Activated naive CD8-positive, alpha-beta T cell treated with anti-CD3 and anti-CD28 coated beads, Interleukin-2, amount 10 ng/mL, durations not matched to agents 7 days and 5 days (primary cell): Measurements from ENCODE around the gene INHBC. TPM values are rescaled to one million over a fixed set of nuclear protein-coding genes. Genes with fewer than 3 reads are reported as not detected.
"Not testable (repeated sequence)": the region's sequence is repeated elsewhere in the genome, so short reads cannot be mapped to it uniquely, and the experiment has no call there.

Source experiments
- ATAC-seq: fragments of 150-1000 bp; cut with Tn5 transposase; one replicate; pipeline ENCODE4 v1.10.0; 2021; ENCODE audit warnings: low read depth, moderate library complexity
- POLR2A ChIA-PET: fragments of 350-600 bp; sonication (Branson Sonifier 250); formaldehyde crosslinking; loops from one replicate; lab custom pipeline; 2021; ENCODE audit warnings: antibody characterized with exemption; lab: Charles Lee
- DNase-seq: peaks from one replicate; pipeline ENCODE4 v3.0.0; 2021
- H3K27ac Mint-ChIP-seq: one replicate; pipeline ENCODE4 v1.8.0; 2022; ENCODE audit warnings: mild to moderate bottlenecking, mixed read lengths
- H3K27me3 Mint-ChIP-seq: one replicate; pipeline ENCODE4 v1.8.0; 2022; ENCODE audit warnings: mild to moderate bottlenecking, moderate library complexity, mixed read lengths
- H3K36me3 Mint-ChIP-seq: one replicate; pipeline ENCODE4 v1.8.0; 2021; ENCODE audit warnings: mild to moderate bottlenecking, mixed read lengths
- H3K4me1 Mint-ChIP-seq: one replicate; pipeline ENCODE4 v1.8.0; 2021; ENCODE audit warnings: mixed read lengths
- H3K4me3 Mint-ChIP-seq: one replicate; pipeline ENCODE4 v1.8.0; 2022; ENCODE audit warnings: mild to moderate bottlenecking, moderate library complexity, mixed read lengths
- H3K9me3 Mint-ChIP-seq: one replicate; pipeline ENCODE4 v1.8.0; 2021; ENCODE audit warnings: mixed read lengths
- total RNA-seq, 2 experiments: library from RNA; stranded (reverse); gene quantifications; one replicate each; pipeline ENCODE4 v1.2.3, GENCODE V29; 2021

INHBC gene, protein sequence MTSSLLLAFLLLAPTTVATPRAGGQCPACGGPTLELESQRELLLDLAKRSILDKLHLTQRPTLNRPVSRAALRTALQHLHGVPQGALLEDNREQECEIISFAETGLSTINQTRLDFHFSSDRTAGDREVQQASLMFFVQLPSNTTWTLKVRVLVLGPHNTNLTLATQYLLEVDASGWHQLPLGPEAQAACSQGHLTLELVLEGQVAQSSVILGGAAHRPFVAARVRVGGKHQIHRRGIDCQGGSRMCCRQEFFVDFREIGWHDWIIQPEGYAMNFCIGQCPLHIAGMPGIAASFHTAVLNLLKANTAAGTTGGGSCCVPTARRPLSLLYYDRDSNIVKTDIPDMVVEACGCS
- total RNA-seq: under 1 TPM in 1 of 2 experiments, not detected in 1; 0.14 TPM

DNA sequence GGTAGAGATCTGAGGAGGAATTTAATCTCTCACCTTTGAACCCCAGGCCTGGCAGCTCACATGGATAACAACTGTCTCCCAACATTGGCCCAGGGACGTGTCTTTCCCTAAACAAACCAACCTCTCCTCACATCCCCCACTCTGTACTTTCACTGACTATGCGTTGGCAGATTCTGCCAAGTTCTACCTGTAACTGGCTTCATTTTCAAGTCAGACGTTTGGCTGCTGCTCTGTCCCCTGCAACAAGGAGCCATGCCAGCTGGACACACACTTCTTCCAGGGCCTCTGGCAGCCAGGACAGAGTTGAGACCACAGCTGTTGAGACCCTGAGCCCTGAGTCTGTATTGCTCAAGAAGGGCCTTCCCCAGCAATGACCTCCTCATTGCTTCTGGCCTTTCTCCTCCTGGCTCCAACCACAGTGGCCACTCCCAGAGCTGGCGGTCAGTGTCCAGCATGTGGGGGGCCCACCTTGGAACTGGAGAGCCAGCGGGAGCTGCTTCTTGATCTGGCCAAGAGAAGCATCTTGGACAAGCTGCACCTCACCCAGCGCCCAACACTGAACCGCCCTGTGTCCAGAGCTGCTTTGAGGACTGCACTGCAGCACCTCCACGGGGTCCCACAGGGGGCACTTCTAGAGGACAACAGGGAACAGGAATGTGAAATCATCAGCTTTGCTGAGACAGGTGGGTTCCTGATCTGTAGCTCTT, at the start of gene INHBC:
Gene INHBC (plus strand): TSS at position 268 of the 707 bp plus-strand sequence. CDS start 103 bp downstream, at position 371.
- DNase-seq (no peak), ATAC-seq (no peak)
- Mint-ChIP-seq H3K9me3 (no peaks in the 10 kb centered on the region), H3K27ac (peak within 1 kb of the TSS; percentile 96), H3K4me1 (peaks cover 22% of the 10 kb centered on the region), H3K4me3 (peak within 1 kb of the TSS; percentile 86), H3K36me3 (peaks cover 1% of the 10 kb centered on the region), H3K27me3 (peaks cover 3% of the 10 kb centered on the region)
- POLR2A ChIA-PET: interaction anchor here (0.6 to 1.6 kb wide), 4 partner anchors 14 to 24 kb away, joined by 3 to 8 read pairs (median 6); no protein-coding TSS in a partner anchor

GRCh38 chr12:57385586-57385985, 49.0 kb upstream of the INHBC start:
- POLR2A ChIA-PET: no interaction called here
- Mint-ChIP-seq H3K27ac (no peak overlapping the region), H3K4me3 (no peak overlapping the region), H3K9me3 (no peaks in the 10 kb centered on the region), H3K27me3 (no peaks in the 10 kb centered on the region), H3K36me3 (peaks cover 16% of the 10 kb centered on the region), H3K4me1 (no peaks in the 10 kb centered on the region)
- ATAC-seq (no peak), DNase-seq (no peak)

- peaks cover 15% of the 10 kb centered on the region for H3K36me3 Mint-ChIP-seq
- H3K4me3 Mint-ChIP-seq: no peak overlapping the region
- no peaks in the 10 kb centered on the region for H3K27me3 Mint-ChIP-seq
- H3K27ac Mint-ChIP-seq: no peak overlapping the region
- H3K9me3 Mint-ChIP-seq: no peaks in the 10 kb centered on the region
- DNase-seq: no peak
- no peak for ATAC-seq
- POLR2A ChIA-PET: no interaction called here
- H3K4me1 Mint-ChIP-seq: no peaks in the 10 kb centered on the region
These were observed 48.3 kb upstream of the INHBC start for GRCh38 chr12:57386187-57386720.

DNA sequence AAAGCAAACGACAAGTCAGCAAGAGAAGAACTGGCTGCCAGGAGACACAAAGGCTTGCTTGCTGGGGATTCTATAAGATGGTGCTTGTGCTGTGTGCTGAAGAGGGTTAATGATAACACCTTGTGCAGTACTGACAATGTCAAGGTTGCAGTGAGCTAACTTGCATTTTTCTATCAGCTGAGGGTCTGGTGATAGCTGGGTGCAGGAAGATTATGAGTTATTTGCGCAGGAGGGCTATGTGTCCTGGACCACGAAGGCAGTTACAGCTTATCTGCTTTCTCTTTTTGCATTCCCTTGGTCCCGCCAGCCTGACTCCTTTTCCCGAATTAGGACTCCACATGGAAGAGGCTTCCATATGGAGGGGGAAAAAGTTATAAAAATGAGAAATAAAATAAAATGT, 46.2 kb upstream of the INHBC start:
- Mint-ChIP-seq H3K4me1 (no peaks in the 10 kb centered on the region), H3K36me3 (peaks cover 20% of the 10 kb centered on the region), H3K4me3 (no peak overlapping the region), H3K27me3 (no peaks in the 10 kb centered on the region), H3K27ac (no peak overlapping the region), H3K9me3 (no peaks in the 10 kb centered on the region)
- ATAC-seq (no peak), DNase-seq (no peak)
- POLR2A ChIA-PET: no interaction called here

- POLR2A ChIA-PET: no interaction called here
- DNase-seq (no peak), ATAC-seq (no peak)
- no peak overlapping the region for H3K4me3 Mint-ChIP-seq
- H3K36me3 Mint-ChIP-seq: peaks cover 23% of the 10 kb centered on the region
- no peak overlapping the region for H3K27ac Mint-ChIP-seq
- no peaks in the 10 kb centered on the region for H3K9me3 Mint-ChIP-seq
- H3K4me1 Mint-ChIP-seq: no peaks in the 10 kb centered on the region
- no peaks in the 10 kb centered on the region for H3K27me3 Mint-ChIP-seq
These were observed 45.6 kb upstream of the INHBC start for GRCh38 chr12:57389033-57389432.

- POLR2A ChIA-PET: no interaction called here
- ATAC-seq: no peak
These were observed 44.4 kb upstream of the INHBC start for GRCh38 chr12:57390174-57390573.

GRCh38 chr12:57395121-57395520, 39.5 kb upstream of the INHBC start:
- POLR2A ChIA-PET: no interaction called here
- Mint-ChIP-seq H3K27ac (no peak overlapping the region), H3K9me3 (no peaks in the 10 kb centered on the region), H3K27me3 (no peaks in the 10 kb centered on the region), H3K36me3 (peaks cover 19% of the 10 kb centered on the region), H3K4me1 (peaks cover 2% of the 10 kb centered on the region), H3K4me3 (no peak overlapping the region)
- DNase-seq: no peak
- ATAC-seq: no peak

More at GRCh38 chr12:57390174-57390573, 44.4 kb upstream of the INHBC start:
- no peaks in the 10 kb centered on the region for H3K4me1 Mint-ChIP-seq
- no peaks in the 10 kb centered on the region for H3K9me3 Mint-ChIP-seq
- no peaks in the 10 kb centered on the region for H3K27me3 Mint-ChIP-seq
- no peak for DNase-seq
- no peak overlapping the region for H3K4me3 Mint-ChIP-seq
- H3K27ac Mint-ChIP-seq: no peak overlapping the region
- peaks cover 28% of the 10 kb centered on the region for H3K36me3 Mint-ChIP-seq

DNA sequence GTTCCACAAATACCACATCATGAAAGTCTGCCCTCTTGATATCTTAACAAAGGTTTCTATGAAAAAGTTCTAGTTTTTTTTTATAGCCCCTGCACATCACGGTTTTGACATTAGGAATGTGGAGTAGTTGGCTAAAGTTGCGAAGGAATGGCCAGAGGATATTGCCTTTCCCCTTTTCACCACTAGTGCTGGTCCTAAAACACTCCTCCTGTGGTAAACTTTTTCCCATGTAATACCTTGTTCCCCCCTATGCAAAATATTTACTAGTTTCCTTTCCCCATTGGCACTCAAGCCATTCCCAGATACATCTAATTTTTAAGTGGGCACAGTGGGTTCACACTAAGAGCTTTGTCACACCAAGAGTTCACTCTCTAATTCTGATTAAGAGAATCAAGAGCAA, 37.1 kb upstream of the INHBC start:
- no peak overlapping the region for H3K4me3 Mint-ChIP-seq
- POLR2A ChIA-PET: no interaction called here
- H3K27ac Mint-ChIP-seq: no peak overlapping the region

GRCh38 chr12:57399718-57400463, 34.7 kb upstream of the INHBC start:
- H3K27ac Mint-ChIP-seq: not testable (repeated sequence)

More for the DNA sequence above, 37.1 kb upstream of the INHBC start:
- no peaks in the 10 kb centered on the region for H3K9me3 Mint-ChIP-seq
- H3K27me3 Mint-ChIP-seq: no peaks in the 10 kb centered on the region
- peaks cover 2% of the 10 kb centered on the region for H3K4me1 Mint-ChIP-seq
- ATAC-seq: no peak
- peaks cover 16% of the 10 kb centered on the region for H3K36me3 Mint-ChIP-seq
- DNase-seq: no peak

GRCh38 chr12:57401165-57401564, 33.4 kb upstream of the INHBC start:
- Mint-ChIP-seq H3K9me3 (no peaks in the 10 kb centered on the region), H3K27me3 (no peaks in the 10 kb centered on the region), H3K4me1 (peaks cover 4% of the 10 kb centered on the region), H3K36me3 (peaks cover 2% of the 10 kb centered on the region), H3K4me3 (no peak overlapping the region), H3K27ac (no peak overlapping the region)
- POLR2A ChIA-PET: no interaction called here
- no peak for ATAC-seq
- no peak for DNase-seq

More at GRCh38 chr12:57399718-57400463, 34.7 kb upstream of the INHBC start:
- H3K36me3 Mint-ChIP-seq, DNase-seq, H3K27me3 Mint-ChIP-seq, H3K9me3 Mint-ChIP-seq, H3K4me3 Mint-ChIP-seq, ATAC-seq, POLR2A ChIA-PET, H3K4me1 Mint-ChIP-seq: not testable (repeated sequence)

DNA sequence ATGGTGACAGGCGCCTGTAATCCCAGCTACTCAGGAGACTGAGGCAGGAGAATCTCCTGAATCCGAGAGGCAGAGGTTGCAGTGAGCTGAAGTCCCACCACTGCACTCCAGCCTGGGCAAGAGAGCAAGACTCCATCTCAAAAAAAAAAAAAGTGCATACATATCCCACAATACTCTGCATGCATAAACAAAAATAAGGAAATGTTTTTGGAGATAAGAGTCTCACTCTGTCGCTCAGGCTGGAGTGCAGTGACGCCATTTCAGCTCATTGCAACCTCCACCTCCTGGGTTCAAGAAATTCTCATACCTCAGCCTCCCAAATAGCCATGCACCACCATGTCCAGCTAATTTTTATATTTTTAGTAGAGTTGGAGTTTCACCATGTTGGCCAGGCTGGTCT, 32.4 kb upstream of the INHBC start:
- H3K4me3 Mint-ChIP-seq, H3K27ac Mint-ChIP-seq, H3K9me3 Mint-ChIP-seq, H3K27me3 Mint-ChIP-seq, DNase-seq, H3K4me1 Mint-ChIP-seq, H3K36me3 Mint-ChIP-seq, POLR2A ChIA-PET, ATAC-seq: not testable (repeated sequence)

GRCh38 chr12:57404966-57405640, 29.5 kb upstream of the INHBC start:
- no peak overlapping the region for H3K27ac Mint-ChIP-seq
- peaks cover 2% of the 10 kb centered on the region for H3K4me1 Mint-ChIP-seq
- H3K4me3 Mint-ChIP-seq: no peak overlapping the region
- POLR2A ChIA-PET: interaction anchor here (0.6 kb wide), 1 partner anchor 26 kb away, joined by 3 read pairs; no protein-coding TSS in a partner anchor
- no peaks in the 10 kb centered on the region for H3K9me3 Mint-ChIP-seq
- H3K27me3 Mint-ChIP-seq: no peaks in the 10 kb centered on the region
- ATAC-seq (no peak), DNase-seq (no peak)
- H3K36me3 Mint-ChIP-seq: peaks cover 5% of the 10 kb centered on the region
